ENCODE measurements around the gene PRRT1B.

The PRRT1B gene

GRCh38 chr9:131577005-131578000 lies 32.0 kb downstream of the PRRT1B start:
- DNase-seq (ENCODE audit: low read depth, low spot score): no peak
- H3K27ac ChIP-seq: no peak overlapping the region

GRCh38 chr9:131578021-131578420 lies 32.7 kb downstream of the PRRT1B start:
- H3K27ac ChIP-seq: no peak overlapping the region
- no peak for DNase-seq (ENCODE audit: low read depth, low spot score)

- DNase-seq (ENCODE audit: low read depth, low spot score): no peak
- H3K27ac ChIP-seq: no peak overlapping the region
Measured at GRCh38 chr9:131578731-131579504, 33.6 kb downstream of the PRRT1B start.

GRCh38 chr9:131579789-131580211 lies 34.5 kb downstream of the PRRT1B start:
- no peak for DNase-seq (ENCODE audit: low read depth, low spot score)
- no peak overlapping the region for H3K27ac ChIP-seq

GRCh38 chr9:131580358-131580757 lies 35.0 kb downstream of the PRRT1B start:
- H3K27ac ChIP-seq: no peak overlapping the region

GRCh38 chr9:131582056-131582455 lies 36.7 kb downstream of the PRRT1B start:
- no peak overlapping the region for H3K27ac ChIP-seq
- no peak for DNase-seq (ENCODE audit: low read depth, low spot score)

More at GRCh38 chr9:131580358-131580757, 35.0 kb downstream of the PRRT1B start:
- no peak for DNase-seq (ENCODE audit: low read depth, low spot score)

GRCh38 chr9:131582466-131583336 lies 37.4 kb downstream of the PRRT1B start:
- no peak for DNase-seq (ENCODE audit: low read depth, low spot score)
- H3K27ac ChIP-seq: no peak overlapping the region

GRCh38 chr9:131583337-131583645 lies 38.0 kb downstream of the PRRT1B start:
- no peak overlapping the region for H3K27ac ChIP-seq
- DNase-seq (ENCODE audit: low read depth, low spot score): no peak

GRCh38 chr9:131583836-131584555 lies 38.7 kb downstream of the PRRT1B start:
- no peak overlapping the region for H3K27ac ChIP-seq
- DNase-seq (ENCODE audit: low read depth, low spot score): no peak

- no peak for DNase-seq (ENCODE audit: low read depth, low spot score)
- no peak overlapping the region for H3K27ac ChIP-seq
Measured at GRCh38 chr9:131584858-131585257, 39.5 kb downstream of the PRRT1B start.

- no peak overlapping the region for H3K27ac ChIP-seq
- DNase-seq (ENCODE audit: low read depth, low spot score): no peak
Measured at GRCh38 chr9:131585375-131585774, 40.1 kb downstream of the PRRT1B start.

GRCh38 chr9:131587331-131587730 lies 42.0 kb downstream of the PRRT1B start:
- H3K27ac ChIP-seq: no peak overlapping the region
- no peak for DNase-seq (ENCODE audit: low read depth, low spot score)

- H3K27ac ChIP-seq: no peak overlapping the region
- DNase-seq (ENCODE audit: low read depth, low spot score): no peak
Measured at GRCh38 chr9:131587906-131588305, 42.6 kb downstream of the PRRT1B start.

- H3K27ac ChIP-seq: no peak overlapping the region
- no peak for DNase-seq (ENCODE audit: low read depth, low spot score)
Measured at GRCh38 chr9:131588396-131588795, 43.1 kb downstream of the PRRT1B start.

- no peak overlapping the region for H3K27ac ChIP-seq
- no peak for DNase-seq (ENCODE audit: low read depth, low spot score)
Measured at GRCh38 chr9:131589124-131589711, 43.9 kb downstream of the PRRT1B start.

GRCh38 chr9:131589993-131590392 lies 44.7 kb downstream of the PRRT1B start:
- no peak for DNase-seq (ENCODE audit: low read depth, low spot score)
- no peak overlapping the region for H3K27ac ChIP-seq

GRCh38 chr9:131590449-131590848 lies 45.1 kb downstream of the PRRT1B start:
- DNase-seq (ENCODE audit: low read depth, low spot score): no peak
- no peak overlapping the region for H3K27ac ChIP-seq

- H3K27ac ChIP-seq: no peak overlapping the region
- DNase-seq (ENCODE audit: low read depth, low spot score): peak; percentile 18
Measured at GRCh38 chr9:131590907-131591844, 45.9 kb downstream of the PRRT1B start.

All from epithelial cell of prostate (primary cell).